HG02852 (cell line): ENCODE results near the gene MOB4.
"Not testable (repeated sequence)": the region's sequence is repeated elsewhere in the genome, so short reads cannot be mapped to it uniquely, and the experiment has no call there.

ENCODE experiments used
- ATAC-seq: cut with Tn5 transposase; IDR thresholded peaks from one replicate; pipeline ENCODE4 v1.9.1; 2021; ENCODE audit warnings: mild to moderate bottlenecking, moderate library complexity; ENCODE audit not compliant: unreplicated experiment

The MOB4 gene

GRCh38 chr2:197587255-197587654 lies 71.4 kb downstream of the MOB4 start:
- ATAC-seq: not testable (repeated sequence)

GRCh38 chr2:197591339-197592072 lies 75.6 kb downstream of the MOB4 start:
- no peak for ATAC-seq

- no peak for ATAC-seq
These were observed 80.9 kb downstream of the MOB4 start for GRCh38 chr2:197596766-197597165.

GRCh38 chr2:197597166-197597565 lies 81.3 kb downstream of the MOB4 start:
- ATAC-seq: no peak

- no peak for ATAC-seq
These were observed 82.6 kb downstream of the MOB4 start for GRCh38 chr2:197598450-197598849.

- ATAC-seq: no peak
These were observed 83.6 kb downstream of the MOB4 start for GRCh38 chr2:197599285-197599965.

- ATAC-seq: no peak
These were observed 84.4 kb downstream of the MOB4 start for GRCh38 chr2:197600306-197600705.

- ATAC-seq: no peak
These were observed 85.9 kb downstream of the MOB4 start for GRCh38 chr2:197601726-197602125.
